DMS 273 (cell line): ENCODE measurements around the gene SLC6A8.
"Not testable (repeated sequence)": the region's sequence is repeated elsewhere in the genome, so short reads cannot be mapped to it uniquely, and the experiment has no call there.

Experiments
- DNase-seq: peaks from one replicate; lab custom pipeline; 2025; ENCODE audit not compliant: unreplicated experiment; lab: John Stamatoyannopoulos, UW

SLC6A8 gene

DNA sequence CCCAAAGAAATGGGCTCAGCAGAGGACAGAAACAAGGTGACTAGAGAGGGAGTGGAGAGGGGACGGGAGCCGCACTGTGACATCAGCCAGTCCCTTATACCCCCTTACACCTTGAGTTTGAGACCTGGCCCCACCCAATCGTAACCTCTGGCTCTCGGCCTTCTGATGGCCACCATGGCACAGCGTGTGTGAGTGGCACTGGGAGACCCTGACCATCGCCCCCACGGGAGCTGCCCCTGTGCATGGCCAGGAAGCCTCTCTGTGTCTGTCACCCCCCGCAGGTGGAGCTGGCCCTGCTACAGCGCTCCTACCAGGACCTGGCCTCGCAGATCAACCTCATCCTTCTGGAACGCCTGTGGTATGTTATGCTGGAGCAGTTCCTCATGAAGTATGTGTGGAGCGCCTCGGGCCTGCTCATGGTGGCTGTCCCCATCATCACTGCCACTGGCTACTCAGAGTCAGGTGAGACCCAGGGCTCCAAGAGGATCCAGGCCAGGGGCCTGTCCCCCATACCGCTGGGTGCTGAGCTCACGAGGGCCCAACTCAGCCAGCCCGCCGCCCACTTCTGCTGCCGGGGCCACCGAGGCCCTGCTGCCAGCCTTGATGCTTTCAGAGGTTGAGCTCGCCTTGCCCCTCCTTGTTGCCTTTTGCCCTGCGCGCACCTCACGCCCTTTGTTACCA lies 41.4 kb downstream of the SLC6A8 start:
- DNase-seq: no peak

DNA sequence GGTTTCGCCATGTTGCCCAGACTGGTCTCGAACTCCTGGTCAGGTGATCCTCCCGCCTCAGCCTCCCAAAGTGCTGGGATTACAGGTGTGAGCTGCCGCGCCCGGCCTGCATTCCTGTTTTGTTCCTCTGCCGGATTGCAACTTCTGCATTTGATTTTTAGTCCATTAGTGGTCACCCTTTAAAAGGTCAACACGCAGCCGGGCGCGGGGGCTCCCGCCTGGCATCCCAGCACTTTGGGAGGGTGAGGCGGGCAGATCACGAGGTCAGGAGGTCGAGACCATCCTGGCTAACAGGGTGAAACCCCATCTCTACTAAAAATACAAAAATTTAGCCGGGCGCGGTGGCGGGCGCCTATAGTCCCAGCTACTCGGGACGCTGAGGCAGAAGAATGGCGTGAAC lies 42.4 kb downstream of the SLC6A8 start:
- not testable (repeated sequence) for DNase-seq

DNA sequence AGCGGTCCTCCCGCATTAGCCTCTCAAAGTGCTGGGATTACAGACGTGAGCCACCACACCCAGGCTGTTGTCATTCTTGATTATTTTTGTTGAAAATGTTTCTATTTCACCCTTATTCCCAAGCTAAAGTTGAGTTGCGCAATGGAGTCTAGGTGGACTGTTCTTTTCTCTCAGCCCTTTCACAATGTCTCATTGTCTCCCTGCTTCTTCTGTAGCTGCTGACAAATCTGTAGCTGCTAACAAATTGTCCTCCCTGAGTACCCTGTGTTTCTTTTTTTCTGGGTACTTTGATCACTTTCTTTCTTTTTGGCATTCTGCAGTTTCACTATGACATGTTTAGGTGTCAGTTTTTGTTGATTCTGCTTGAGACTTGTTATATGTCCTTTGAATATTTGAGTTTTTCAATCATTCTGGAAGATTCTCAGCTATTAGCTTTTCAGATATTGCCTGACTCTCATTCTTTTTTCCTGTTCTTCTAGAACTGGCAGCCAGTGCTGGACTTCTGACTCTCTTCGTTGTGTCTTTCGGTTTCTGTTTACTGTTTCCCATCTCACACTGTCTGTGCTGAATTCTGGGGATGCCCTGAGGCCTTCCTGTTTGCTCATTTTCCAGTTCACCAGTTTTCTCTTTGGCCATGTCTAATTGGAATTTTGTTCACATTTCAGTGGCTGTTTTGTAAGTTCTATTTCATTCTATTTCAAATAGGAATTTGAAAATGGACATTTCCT lies 43.6 kb downstream of the SLC6A8 start:
- no peak for DNase-seq

DNA sequence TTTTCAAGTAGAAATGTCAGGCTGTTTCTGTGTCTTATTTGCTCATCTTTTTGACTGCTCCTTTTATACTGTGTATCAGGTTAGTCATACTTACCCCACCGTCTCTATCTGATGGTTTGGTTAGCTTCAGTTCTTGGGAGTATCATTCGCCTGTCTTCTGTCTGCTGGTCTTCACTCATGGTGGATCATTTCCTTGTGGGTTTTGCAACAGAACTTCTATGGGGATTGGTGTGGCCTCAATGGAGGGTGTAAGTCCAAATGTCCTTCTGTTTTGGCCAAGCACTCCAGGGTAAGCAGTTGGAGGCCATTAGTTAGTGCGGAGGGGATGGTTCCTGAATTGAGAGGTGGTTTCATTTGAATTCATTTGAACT lies 44.1 kb downstream of the SLC6A8 start:
- no peak for DNase-seq

DNA sequence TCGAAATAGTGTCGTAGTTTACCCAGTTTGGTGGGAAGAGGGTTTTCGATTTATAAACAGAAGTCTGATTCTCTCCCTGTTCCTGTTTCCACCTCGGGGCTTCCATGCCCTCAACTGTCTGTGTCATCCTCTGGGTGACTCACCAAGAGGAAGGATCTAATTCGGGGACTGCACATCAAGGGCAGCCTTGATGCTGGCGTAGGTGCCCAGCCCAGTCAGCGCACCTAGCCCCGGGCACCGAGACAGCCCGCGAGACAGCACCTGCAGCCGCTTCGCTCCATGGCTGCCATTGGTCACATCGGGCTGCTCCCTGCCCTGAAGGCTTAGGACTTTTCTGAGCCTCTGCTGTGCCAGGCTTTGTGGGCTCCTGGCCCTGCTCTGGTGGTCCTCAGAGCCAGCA lies 44.7 kb downstream of the SLC6A8 start:
- DNase-seq: no peak

DNA sequence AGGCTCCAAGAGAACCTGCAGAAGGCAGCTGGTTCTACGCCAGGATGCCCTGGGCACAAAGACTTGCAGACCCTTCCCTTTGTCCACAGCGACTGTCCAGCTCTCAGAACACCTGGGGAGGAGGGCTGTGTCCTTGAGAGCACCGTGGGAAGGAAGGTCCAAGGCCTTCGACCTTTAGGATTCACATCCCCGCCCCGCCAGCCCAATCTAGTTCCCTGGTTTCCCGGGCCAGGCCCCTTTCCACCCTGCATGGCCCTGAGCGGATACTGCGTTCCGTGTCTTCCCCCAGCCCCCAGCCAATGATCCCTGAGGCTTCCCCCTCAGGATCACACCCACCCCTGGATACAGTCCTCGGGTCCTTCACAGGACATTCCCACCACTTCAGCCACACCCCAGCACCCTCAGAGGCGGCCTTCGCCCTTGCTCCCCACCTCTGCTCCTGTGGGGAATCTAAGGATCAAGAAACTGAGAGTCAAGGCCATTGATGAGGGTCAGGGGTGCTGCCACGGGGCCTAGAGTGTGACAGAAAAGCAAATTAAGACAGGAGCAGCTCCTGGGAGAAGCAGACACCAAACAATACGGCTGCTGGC lies 46.0 kb downstream of the SLC6A8 start:
- DNase-seq: no peak

DNA sequence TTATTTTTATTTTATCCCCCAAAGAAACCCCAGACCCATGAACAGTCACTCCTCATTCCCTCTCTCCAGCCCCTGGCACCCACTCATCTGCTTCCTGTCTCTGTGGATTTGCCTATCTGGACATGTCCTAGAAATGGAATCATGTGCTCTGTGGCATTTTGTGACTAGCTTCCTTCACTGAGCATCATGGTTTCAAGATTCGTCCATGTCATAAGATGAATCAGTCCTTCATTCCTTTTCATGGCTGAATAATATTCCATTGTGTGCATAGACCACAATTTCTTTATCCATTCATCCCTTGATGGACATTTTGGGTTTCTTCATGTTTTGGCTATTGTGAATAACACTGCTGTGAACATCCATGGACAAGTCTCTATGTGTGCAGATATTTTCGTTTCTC lies 47.1 kb downstream of the SLC6A8 start:
- no peak for DNase-seq

DNA sequence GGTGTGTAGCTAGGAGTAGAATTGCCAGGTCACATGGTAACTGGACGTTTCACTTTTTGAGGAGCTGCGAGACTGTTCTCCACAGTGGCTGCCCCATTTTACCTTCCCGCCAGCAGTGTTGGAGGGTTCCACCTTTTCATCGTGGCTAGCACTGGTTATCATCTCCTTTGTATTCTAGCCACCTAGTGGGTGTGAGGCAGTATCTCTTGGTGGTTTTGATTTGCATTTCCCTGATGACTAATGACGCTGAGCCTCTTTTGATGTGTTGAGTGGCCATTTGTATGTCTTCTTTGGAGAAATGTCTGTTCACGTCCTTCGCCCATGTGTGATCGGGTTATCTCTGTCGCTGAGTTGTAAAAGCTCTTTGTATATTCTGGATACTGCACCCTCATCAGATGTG lies 47.5 kb downstream of the SLC6A8 start:
- no peak for DNase-seq

DNA sequence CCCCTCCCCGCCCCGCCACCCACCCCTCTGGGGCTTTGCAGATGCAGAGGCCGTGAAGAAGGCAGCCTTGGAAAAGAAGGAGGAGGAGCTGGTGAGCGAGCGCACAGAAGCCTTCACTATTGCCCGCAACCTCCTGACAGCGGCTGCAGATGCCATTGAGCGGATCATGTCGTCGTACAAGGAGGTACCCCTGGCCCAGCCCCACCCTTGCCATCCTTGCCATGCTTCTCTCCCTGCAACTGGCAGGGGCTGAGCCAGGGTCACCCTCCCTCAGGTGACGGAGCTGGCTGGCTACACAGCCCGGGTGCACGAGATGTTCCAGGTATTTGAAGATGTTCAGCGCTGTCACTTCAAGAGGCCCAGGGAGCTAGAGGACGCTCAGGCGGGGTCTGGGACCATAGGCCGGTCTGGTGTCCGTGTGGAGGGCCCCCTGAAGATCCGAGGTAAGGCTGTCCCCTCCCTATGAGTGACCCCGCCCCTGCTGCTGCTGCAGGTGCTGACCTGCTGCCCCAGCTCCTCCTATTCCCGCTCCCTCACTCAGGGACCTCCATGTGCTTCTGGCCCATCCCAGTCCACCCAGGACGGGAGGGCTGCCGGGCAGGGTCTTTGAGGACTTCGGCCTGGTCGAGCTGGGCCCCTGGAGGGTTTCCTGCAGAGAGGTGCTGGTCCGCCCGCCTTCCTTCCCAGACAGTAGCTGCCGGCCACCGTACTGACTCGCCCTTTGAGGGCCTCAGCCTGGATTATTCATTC lies 48.5 kb downstream of the SLC6A8 start:
- no peak for DNase-seq

DNA sequence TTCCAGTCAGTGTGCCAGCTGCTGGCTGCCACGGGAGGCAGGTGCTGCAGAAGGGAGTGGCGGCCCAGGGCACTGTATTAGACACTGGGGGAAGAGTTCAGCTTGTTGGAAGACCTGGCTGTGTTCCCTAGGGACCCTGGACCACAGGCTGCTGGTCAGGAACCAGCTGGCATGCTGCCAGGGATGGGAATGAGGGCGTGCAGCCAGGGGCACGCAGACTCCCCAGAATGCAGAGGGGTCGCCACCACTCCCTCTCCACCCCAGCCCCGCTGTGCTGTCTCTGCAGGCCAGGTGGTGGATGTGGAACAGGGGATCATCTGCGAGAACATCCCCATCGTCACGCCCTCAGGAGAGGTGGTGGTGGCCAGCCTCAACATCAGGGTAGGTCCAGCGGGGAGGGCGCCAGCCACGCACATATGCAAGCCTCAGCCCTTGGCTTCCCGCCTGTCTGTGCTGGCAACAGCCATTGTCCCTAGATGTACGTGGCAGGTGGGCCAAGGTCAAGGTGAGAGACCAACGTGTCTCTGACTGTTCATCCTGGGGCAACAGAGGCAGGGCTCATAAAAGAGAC lies 49.2 kb downstream of the SLC6A8 start:
- no peak for DNase-seq

DNA sequence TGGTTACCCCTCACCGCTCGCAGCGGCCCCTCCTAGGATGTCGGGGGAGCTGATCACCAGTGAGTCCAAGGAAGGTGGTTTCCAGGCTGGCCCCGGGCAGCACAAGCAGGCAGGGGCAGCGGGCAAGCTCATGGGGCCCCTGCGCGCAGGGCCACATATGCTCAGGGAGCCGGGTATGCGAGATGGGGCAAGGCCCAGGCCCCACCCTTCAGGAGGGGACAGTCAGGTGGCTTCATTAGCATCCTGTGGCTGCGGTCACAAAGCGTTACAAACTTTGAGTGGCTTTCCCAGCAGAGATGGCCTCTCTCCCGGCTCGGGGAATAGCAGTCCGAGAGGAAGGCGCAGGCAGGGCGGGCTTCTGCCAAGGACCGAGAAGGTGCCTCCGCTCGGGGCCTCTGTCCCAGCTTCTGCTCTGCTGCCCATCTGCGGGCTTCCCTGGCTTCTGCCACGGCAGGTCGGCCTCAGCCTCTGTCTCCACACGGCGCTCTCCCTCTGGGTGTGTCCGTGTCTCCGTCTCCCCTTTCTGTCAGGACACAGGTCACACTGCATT lies 50.4 kb downstream of the SLC6A8 start:
- DNase-seq: no peak

DNA sequence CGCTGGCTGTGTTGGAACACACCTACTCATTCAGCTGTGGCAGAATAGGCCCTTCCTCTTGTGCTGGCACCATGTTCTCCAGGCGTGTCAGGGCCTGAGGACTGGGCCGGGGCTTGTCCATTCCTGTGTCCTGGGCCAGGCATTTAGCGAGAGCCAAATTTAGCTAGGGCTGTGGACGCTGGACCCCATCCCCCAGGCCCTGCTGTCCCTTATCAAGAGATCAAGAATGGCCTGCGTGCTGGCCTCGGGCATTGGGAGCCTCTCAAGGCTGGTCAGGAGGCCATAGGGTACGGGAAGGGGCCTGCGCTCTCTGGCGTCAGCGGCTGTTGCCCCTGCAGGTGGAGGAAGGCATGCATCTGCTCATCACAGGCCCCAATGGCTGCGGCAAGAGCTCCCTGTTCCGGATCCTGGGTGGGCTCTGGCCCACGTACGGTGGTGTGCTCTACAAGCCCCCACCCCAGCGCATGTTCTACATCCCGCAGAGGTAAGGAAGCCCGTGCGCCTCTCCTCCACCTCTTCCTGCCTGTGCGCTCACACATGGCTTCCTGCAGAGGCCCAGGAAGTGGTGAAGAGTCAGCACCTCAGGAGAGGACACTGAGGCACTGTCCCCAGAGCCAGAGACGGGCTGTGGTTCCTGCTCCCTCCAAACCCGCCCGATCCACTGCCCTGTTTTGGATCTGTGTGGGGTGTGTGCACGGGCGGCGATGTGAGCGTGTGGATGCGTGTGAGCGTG lies 52.2 kb downstream of the SLC6A8 start:
- no peak for DNase-seq

DNA sequence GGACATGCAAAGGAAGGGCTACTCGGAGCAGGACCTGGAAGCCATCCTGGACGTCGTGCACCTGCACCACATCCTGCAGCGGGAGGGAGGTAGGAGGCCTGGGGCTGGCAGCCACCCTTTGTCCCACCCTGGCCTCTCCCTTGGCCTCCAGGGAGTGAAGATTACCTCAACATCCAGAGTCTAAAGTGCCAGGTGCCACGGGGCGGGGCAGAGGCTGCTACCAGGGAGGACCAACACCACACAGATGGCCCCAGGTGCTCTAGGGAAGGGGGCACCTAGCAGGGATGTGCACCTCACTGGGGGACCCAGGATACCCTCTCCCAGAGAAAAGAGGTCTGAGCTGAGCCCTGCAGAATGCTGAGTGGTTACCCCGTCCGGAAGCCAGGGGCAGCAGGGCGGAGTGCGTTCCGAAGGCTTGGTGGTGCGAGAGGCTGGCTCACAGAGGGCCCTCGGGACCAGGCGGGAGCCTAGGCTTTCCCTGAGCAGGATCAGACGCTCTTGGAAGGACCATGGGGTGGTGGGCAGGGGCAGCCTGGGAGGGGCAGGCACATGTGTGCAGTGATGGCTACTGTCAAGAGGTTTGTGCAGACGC lies 53.0 kb downstream of the SLC6A8 start:
- no peak for DNase-seq

DNA sequence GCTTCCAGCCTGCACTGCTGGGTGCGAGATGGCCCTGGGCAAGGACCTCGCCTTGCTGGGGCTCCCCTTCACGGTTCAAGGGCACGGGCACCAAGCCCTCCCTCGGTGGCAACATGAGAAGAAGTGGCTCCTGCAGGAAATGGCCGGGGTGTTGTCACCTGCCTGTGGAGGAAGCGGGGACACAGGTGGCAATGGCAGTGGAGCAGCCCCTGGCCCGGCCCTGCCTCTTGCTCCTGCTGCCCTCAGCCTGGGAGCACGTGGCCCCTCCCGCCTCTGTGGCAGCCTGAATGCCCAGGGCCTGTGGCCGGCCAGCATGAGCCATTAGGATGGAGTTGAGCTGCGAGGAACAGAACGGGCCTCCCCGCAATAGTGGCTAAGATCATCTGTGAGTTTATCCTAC lies 53.7 kb downstream of the SLC6A8 start:
- no peak for DNase-seq

DNA sequence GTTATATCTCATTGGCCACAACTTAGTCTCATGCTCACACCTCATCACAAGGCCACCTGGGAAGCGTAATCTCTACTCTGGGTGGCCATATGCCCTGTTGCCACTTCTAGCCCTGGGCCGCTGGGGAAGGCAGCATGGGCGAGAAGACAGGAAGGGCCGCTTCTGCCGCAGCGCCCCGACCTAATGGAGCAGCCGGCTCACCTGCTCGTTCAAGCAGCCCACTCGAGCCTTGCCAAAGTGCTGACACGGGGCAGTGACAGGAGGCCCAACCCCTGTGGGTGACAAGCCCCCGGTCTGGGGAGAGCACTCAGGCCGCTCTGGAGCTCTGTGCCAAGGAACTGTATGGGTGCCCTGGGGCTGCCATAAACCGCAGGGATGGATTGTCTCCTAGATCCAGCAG lies 54.4 kb downstream of the SLC6A8 start:
- DNase-seq: not testable (repeated sequence)

DNA sequence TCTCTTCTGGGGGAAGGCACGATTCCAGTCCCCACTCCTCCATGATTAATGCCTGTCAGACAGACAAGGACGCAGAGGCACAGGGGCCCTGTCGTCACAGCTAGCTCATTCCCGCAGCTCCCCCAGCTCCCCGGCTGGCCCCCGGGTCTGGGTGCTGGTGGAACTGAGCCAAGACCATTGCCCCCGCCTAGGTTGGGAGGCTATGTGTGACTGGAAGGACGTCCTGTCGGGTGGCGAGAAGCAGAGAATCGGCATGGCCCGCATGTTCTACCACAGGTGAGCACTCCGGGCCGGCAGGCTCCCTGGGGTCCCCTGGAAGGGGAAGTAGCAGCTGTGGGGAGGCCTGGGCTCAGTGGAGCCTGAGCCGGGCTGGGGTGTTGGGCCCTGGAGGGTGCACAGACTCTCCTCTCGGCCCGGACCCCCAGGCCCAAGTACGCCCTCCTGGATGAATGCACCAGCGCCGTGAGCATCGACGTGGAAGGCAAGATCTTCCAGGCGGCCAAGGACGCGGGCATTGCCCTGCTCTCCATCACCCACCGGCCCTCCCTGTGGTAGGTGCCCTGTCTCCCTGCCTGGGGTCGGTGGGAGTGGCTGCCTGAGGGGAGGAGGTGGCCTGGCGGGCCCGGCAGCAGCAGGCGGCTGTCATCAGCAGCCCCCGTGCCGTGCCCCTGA lies 55.2 kb downstream of the SLC6A8 start:
- not testable (repeated sequence) for DNase-seq

DNA sequence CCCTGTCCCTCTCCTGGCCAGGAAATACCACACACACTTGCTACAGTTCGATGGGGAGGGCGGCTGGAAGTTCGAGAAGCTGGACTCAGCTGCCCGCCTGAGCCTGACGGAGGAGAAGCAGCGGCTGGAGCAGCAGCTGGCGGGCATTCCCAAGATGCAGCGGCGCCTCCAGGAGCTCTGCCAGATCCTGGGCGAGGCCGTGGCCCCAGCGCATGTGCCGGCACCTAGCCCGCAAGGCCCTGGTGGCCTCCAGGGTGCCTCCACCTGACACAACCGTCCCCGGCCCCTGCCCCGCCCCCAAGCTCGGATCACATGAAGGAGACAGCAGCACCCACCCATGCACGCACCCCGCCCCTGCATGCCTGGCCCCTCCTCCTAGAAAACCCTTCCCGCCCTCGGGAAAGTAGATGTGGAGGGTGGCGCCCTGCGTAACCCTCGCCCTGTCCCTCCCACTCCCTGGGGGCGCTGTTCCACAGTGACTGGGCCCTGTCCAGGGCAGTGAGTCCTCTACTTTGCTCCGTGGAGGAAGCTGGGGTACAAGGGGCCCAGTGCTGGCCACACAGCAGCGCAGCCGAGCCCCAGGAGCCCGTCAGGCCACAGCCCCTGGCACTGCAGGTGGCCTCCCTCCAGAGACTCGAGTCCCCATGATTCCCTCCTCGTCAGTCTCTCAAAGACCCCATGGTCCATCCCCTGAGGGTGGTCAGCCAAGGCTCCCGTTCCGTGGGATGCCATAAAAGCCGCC lies 55.9 kb downstream of the SLC6A8 start:
- DNase-seq: peak; percentile 78

DNA sequence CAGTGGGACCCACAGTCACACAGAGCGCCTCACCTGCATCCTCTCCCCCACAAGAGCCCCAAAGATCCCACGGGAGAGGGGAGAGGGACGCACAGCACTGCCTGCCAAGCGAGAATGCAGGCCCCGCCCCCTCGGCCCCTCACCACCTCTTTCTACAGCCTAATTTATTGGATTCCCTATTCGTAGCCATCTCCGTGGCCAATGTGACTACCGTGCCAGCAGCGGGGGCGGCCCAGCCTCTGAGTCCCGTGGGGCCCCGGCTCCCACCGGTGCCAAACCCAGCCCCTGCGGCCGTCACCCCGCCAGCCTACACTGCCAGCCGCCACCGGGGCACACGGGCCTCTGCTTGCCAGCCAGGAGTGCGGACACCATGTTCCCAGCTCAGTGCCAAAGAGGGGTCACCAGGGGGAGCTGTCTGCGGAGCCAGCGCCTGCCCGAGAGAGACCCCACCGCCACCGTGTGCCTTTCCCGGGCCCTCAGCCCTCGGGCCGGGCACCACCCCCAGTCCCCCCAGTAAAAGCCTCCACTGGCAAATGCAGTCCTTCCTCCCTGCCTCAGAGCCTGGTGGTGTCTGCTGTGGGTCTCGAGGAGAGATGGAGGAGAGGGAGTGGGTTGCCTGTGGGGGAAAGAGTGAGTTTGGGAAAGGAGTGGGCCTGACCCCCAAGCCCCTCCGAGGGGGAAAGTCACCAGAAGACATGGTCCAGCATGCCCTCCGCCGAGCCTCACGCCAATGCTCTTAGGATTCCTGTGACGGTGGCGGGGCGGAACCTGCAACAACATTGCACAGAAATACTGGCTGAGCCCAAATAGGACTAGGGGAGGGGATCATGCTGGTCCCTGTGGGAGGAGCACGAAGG lies 56.7 kb downstream of the SLC6A8 start:
- DNase-seq: no peak
